ENCODE data around the gene HSPB8.

DNA sequence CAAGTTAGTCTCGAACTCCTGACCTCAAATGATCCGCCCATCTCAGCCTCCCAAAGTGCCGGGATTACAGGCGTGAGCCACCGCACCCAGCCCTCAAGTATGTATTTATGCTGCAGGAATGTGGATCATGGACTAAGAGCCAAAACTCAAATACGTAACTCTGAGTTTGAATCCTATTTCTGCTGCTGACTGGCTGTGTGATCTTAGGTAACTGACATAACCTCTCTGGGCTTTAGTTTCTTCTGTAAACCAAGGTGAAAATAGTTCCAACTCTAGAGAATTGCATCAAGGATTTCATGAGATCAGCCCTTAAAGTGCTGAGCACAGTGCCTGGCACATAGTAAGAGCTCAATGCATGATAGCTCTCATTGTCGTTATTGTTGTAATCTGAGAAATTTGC, 37.4 kb downstream of the HSPB8 start:
- TF ChIP-seq, protein P1, sequence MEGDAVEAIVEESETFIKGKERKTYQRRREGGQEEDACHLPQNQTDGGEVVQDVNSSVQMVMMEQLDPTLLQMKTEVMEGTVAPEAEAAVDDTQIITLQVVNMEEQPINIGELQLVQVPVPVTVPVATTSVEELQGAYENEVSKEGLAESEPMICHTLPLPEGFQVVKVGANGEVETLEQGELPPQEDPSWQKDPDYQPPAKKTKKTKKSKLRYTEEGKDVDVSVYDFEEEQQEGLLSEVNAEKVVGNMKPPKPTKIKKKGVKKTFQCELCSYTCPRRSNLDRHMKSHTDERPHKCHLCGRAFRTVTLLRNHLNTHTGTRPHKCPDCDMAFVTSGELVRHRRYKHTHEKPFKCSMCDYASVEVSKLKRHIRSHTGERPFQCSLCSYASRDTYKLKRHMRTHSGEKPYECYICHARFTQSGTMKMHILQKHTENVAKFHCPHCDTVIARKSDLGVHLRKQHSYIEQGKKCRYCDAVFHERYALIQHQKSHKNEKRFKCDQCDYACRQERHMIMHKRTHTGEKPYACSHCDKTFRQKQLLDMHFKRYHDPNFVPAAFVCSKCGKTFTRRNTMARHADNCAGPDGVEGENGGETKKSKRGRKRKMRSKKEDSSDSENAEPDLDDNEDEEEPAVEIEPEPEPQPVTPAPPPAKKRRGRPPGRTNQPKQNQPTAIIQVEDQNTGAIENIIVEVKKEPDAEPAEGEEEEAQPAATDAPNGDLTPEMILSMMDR (IDR thresholded peaks at IDR 0.05) = no peak
- no peak for TF ChIP-seq POLR2AphosphoS5 (IDR thresholded peaks at IDR 0.05)
